NCI-H1417 treated with DMSO at 0.1 percent for 48 hours (cell line): ENCODE data around the gene ZNF474.

Experiments
- DNase-seq: peaks from one replicate; lab custom pipeline; 2025; lab: John Stamatoyannopoulos, UW

Gene ZNF474

GRCh38 chr5:122118356-122118948 lies 10.9 kb upstream of the ZNF474 start:
- no peak for DNase-seq

DNA sequence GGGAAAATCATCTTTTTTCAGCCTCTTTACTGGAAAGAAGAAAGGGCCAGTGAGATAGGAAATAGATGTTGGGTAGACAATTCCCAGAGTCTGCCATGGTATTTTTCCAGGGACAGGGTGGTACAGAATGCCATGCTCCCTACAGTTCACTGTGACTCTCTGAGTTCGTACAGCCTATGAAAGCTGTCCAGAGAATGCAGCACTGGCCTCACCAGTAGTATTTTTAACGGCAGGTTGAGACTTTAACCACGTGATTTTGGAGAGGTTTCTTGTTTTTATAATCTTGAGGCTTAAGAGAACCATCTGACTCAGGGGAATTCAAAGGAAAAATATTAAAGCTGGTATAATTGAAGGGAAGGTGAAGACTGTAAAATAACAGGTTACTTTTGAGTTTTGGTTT lies 10.1 kb upstream of the ZNF474 start:
- DNase-seq: no peak

GRCh38 chr5:122120493-122120892 lies 8.9 kb upstream of the ZNF474 start:
- DNase-seq: no peak

GRCh38 chr5:122120957-122121356 lies 8.4 kb upstream of the ZNF474 start:
- DNase-seq: no peak

DNA sequence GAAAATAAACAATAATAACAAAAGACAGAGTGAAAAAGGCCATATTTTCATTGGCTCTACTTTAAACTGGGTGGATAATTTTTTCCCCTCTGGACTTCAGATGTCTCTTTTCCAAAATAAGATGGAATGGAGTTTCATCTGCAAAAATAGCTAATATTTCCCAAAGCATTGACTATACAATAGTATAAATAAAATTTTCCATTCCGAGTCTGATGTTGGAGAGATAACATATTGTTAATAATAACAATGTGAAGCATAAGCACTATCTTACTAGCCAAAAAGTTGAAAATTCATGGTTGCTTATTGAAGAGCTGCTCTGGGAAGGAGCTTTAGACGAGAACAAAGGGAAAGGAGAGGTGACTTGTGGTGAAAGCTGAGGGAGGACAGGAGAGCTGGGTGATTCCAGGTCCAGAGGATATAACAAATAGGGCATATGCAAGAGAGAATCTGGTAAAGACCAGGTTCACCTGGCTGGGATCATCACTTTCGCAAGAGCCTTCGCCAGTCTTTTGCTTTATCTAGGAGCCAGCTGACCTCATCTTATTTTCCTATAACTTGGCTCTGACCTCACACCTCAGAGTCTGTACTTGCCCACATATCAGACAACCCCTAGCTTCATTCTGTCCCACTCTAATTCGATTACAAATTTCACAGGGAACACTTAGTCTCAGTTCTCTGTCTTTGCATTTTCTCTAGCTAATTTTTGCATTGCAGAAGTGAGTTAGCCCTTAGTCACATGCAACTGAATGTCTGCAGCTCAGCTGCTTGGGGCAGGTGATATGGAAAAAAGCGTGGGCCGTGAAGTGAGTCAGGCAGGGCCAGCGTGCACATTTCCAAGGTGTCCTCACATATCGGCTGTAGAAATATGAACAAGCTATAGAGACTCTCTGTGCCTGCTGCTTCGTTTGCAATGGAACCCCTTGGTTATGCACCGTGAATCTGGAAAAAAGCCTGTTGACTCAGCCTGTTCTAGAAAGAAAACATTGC lies 7.6 kb upstream of the ZNF474 start:
- DNase-seq: no peak

- no peak for DNase-seq
Measured at GRCh38 chr5:122124766-122125165, 4.6 kb upstream of the ZNF474 start.

- DNase-seq: no peak
Measured at GRCh38 chr5:122126177-122126755, 3.1 kb upstream of the ZNF474 start.

DNA sequence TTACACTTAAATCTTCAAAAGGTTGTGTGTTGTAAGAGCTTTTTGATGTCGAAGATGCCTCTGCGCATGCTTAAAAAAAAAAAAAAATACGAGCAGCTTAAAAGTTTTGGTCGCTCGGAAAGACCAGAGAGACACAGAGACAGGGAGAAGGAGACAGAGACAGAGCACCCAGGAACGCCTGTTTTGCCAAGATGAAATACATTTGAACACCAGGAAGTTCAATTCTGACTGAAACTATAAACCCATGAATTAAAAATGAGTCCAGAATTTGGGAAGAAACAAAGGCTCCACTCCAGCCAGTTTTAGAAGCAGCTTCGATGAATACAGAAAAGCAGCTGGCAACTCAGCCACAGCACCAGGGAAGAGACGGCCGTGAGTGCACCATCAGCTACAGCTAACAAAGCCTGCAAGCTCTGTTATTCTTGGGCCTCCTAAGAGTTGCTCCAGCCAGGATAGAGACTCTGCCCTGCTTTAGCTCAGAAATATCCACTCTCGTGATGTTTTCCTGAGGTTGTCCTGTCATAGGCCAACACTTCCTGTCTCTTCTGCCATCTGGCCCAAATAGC lies 2.5 kb upstream of the ZNF474 start:
- DNase-seq: no peak

GRCh38 chr5:122130152-122130551 lies 806 bp downstream of the ZNF474 start:
- no peak for DNase-seq

DNA sequence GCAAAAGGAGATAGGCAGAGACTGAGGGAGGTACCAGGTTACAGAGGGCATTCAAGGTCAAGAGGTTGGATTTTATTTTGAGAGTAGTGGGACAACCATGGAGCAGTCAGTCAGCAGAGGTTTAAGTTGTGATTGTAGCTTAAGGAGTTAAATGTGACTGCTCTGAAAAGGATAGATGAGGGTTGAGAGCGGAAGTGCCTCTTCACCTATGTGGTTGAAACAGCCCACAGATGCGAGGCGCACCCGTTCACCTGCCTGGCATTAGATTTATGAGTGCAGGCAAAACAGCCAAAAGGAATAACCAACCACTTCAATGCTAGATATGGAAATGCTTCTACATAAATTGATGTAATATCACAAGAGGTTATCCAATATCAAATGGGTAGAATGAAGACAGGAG lies 8.4 kb downstream of the ZNF474 start:
- DNase-seq: no peak

GRCh38 chr5:122138356-122138755 lies 9.0 kb downstream of the ZNF474 start:
- no peak for DNase-seq

DNA sequence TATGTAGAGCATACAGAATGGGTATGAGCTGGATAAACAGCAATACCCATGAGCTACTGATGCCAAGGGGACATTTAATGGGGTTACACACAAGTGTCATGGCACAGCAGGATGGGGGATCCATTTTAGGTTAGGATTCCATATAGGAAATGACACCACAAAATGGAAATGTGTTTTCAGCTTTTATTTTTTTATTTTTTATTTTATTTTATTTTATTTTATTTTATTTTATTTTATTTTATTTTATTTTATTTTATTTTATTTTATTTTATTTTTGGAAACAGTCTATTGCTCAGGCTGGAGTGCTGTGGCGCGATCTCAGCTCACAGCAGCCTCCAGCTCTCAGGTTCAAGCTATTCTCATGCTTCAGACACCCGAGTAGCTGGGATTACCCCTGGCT lies 11.6 kb downstream of the ZNF474 start:
- DNase-seq: no peak

DNA sequence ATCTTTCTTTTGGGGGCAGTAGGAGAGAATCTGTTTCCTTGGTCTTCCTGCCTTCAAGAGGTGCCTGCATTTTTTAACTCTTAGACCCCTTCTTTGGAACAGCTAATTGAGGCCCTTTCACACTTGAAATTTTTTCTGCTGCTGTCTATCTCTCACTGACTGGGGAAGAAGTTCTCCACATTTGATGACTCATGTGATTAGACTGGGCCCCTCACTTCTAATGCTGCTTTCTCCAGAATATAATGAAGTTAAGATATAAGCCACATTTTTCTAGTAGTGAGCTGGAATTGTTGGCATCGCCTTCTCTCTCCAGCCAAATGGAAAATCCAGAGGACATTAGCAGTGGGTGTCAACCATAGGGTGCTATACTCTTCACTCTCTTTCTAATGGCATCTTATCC lies 12.4 kb downstream of the ZNF474 start:
- DNase-seq: no peak

GRCh38 chr5:122142480-122143164 lies 13.3 kb downstream of the ZNF474 start:
- DNase-seq: no peak

DNA sequence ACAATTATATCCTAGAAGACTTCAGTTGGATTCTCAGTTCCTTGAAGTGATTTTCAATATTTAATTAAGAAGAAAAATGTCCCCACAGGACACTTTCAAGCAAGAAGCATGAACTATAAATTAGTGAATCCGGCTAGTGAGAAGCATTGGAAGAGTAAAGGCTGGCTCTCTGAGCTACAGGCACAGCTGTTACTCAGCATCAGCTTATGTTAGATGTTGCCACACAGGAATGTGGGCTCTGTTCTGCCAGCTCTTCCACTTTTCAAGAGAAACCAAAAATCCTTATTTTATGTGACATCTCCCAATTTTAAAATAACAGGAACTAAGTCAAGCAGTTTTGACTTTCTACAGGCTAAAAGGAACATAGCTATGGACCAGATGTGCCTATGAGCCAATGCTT lies 14.9 kb downstream of the ZNF474 start:
- DNase-seq: no peak

GRCh38 chr5:122145906-122146305 lies 16.6 kb downstream of the ZNF474 start:
- no peak for DNase-seq

DNA sequence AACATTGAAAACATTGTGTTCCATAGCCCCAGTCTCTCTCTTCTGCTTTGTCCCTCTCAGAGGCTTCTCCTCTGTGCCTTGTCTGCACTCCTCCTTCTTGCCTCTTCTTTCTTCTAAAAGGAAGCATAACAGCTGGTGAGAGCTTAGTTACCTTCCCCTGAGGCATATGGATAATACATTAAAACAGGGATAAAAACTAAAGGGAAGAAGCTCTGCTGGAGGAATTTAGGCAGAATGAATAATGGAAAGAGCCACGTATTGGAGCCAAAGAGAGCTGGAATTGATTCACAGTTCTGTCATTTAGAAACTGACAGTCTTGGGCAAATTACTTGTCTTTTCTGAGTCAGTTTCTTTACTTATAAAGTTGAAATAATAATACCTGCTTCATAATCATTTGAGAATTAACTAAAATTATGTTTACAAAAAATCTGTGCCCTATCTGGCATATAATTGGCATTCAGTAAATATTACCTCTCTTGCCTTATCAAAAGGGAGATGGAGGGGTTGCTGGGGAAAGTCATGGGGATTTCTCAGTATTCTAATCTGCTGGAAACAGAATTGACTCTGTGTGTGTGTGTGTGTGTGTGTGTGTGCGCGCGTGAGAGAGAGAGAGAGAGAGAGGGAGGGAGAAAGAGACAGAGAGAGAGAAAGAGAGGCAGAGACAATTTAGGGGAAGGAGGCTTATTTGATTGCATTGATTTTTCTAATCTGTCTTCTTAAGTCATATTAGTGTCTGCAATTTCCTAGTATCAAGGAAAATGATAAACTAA lies 20.2 kb downstream of the ZNF474 start:
- DNase-seq: no peak

DNA sequence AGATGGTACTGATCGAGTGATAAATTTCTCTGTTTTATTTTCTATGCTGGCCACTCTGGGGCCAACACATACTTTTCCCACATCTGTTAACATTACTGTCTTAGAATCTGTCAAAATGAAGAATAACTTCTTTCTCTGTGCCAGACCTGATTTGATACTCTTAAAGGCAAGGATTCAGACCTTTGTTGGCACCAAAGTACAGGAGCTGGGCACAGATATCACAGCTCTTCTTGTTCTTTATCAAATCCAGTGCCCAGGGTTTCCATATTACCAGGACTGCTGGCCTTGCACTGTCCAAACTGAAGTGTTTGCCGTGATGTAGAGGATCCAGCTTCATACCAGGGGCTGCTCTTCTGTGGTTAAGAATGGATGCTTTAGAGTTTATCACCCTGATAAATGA lies 20.9 kb downstream of the ZNF474 start:
- no peak for DNase-seq

DNA sequence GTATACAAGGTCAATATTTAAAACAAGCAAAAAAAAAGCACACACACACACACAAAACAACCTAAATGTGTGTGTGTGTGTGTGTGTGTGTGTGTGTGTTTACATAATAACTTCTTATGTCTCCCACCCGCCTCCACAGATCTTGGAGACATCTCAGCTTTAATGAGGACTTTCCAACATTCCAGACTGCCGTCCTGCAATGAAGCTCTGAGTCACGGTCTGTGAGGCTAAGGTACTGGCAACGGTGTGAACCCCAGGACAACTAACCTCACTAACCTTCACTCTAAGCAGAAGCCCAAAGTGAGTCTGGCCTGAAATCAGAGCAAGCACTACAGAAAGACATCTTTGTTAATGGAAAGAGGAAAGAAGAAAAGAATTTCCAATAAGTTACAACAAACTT lies 22.3 kb downstream of the ZNF474 start:
- no peak for DNase-seq

GRCh38 chr5:122152266-122152900 lies 23.0 kb downstream of the ZNF474 start:
- no peak for DNase-seq

GRCh38 chr5:122153230-122153629 lies 23.9 kb downstream of the ZNF474 start:
- no peak for DNase-seq
